GM19372 (cell line): ENCODE results near the gene FGF22.
"Not testable (repeated sequence)": the region's sequence is repeated elsewhere in the genome, so short reads cannot be mapped to it uniquely, and the experiment has no call there.

Experiments used
- ATAC-seq: cut with Tn5 transposase; IDR thresholded peaks from one replicate; pipeline ENCODE4 v1.9.1; 2021; ENCODE audit warnings: mild to moderate bottlenecking, low read depth, moderate library complexity; ENCODE audit not compliant: unreplicated experiment

The FGF22 gene

GRCh38 chr19:605061-605971 lies 34.4 kb upstream of the FGF22 start:
- not testable (repeated sequence) for ATAC-seq

- no peak for ATAC-seq
Measured at GRCh38 chr19:607301-608154, 32.2 kb upstream of the FGF22 start.

GRCh38 chr19:608155-609003 lies 31.3 kb upstream of the FGF22 start:
- no peak for ATAC-seq

GRCh38 chr19:609004-609346 lies 30.7 kb upstream of the FGF22 start:
- ATAC-seq = no peak

GRCh38 chr19:610071-610800 lies 29.4 kb upstream of the FGF22 start:
- no peak for ATAC-seq

- ATAC-seq = no peak
Measured at GRCh38 chr19:610801-611480, 28.7 kb upstream of the FGF22 start.

GRCh38 chr19:611481-611868 lies 28.2 kb upstream of the FGF22 start:
- no peak for ATAC-seq

- no peak for ATAC-seq
Measured at GRCh38 chr19:612941-613340, 26.7 kb upstream of the FGF22 start.

GRCh38 chr19:613732-614567 lies 25.7 kb upstream of the FGF22 start:
- no peak for ATAC-seq

- no peak for ATAC-seq
Measured at GRCh38 chr19:615619-616018, 24.1 kb upstream of the FGF22 start.

- no peak for ATAC-seq
Measured at GRCh38 chr19:616062-616700, 23.5 kb upstream of the FGF22 start.

GRCh38 chr19:616747-617526 lies 22.7 kb upstream of the FGF22 start:
- ATAC-seq = no peak

GRCh38 chr19:617551-618246 lies 22.0 kb upstream of the FGF22 start:
- no peak for ATAC-seq

- no peak for ATAC-seq
Measured at GRCh38 chr19:618247-618619, 21.4 kb upstream of the FGF22 start.

- ATAC-seq = no peak
Measured at GRCh38 chr19:618674-619285, 20.9 kb upstream of the FGF22 start.

GRCh38 chr19:619286-620002 lies 20.2 kb upstream of the FGF22 start:
- no peak for ATAC-seq
